ENCODE data around the gene RBM7.

Gene RBM7

GRCh38 chr11:114438303-114438702 is 37.8 kb downstream of the RBM7 start:
- Histone ChIP-seq H3K4me3 (ENCODE audit: low read depth in 1 of 2, low read length in 2 of 2) (peak overlapping the region in 1 of 2 donors; percentile 74), H3K36me3 (ENCODE audit: control insufficient read depth in 1 of 2, insufficient read depth in 2 of 2, low read length in 2 of 2) (peaks cover 0 to 9% of the 10 kb centered on the region in 2 donors), H3K27me3 (ENCODE audit: low read depth, low read length) (no peaks in the 10 kb centered on the region), H3K4me1 (ENCODE audit: control insufficient read depth in 1 of 2, insufficient read depth in 2 of 2, low read length in 2 of 2) (peaks cover 0 to 16% of the 10 kb centered on the region in 2 donors), H3K9me3 (ENCODE audit: control insufficient read depth in 1 of 2, low read length in 2 of 2) (no peaks in the 10 kb centered on the region), H3K27ac (ENCODE audit: low read length) (no peak overlapping the region)

- H3K27ac ChIP-seq (ENCODE audit: low read length): peak within 1 kb of the TSS; percentile 80
- H3K4me3 ChIP-seq (ENCODE audit: low read depth in 1 of 2, low read length in 2 of 2): peak within 1 kb of the TSS; percentile 74 to 95
- peaks cover 0 to 16% of the 10 kb centered on the region in 2 donors for H3K4me1 ChIP-seq (ENCODE audit: control insufficient read depth in 1 of 2, insufficient read depth in 2 of 2, low read length in 2 of 2)
- no peaks in the 10 kb centered on the region for H3K27me3 ChIP-seq (ENCODE audit: low read depth, low read length)
- H3K36me3 ChIP-seq (ENCODE audit: control insufficient read depth in 1 of 2, insufficient read depth in 2 of 2, low read length in 2 of 2): peaks cover 9% of the 10 kb centered on the region in 2 donors
- no peaks in the 10 kb centered on the region for H3K9me3 ChIP-seq (ENCODE audit: control insufficient read depth in 1 of 2, low read length in 2 of 2)
These were observed 39.0 kb downstream of the RBM7 start, which contains the start of gene REXO2 for GRCh38 chr11:114439229-114440120. Gene REXO2, plus strand, starts transcription at chr11:114439467. Its CDS starts 62 bp downstream, at chr11:114439529.

GRCh38 chr11:114440121-114440860 is 39.8 kb downstream of the RBM7 start:
- Histone ChIP-seq H3K4me3 (ENCODE audit: low read depth in 1 of 2, low read length in 2 of 2) (peak overlapping the region; percentile 74 to 95), H3K9me3 (ENCODE audit: control insufficient read depth in 1 of 2, low read length in 2 of 2) (no peaks in the 10 kb centered on the region), H3K36me3 (ENCODE audit: control insufficient read depth in 1 of 2, insufficient read depth in 2 of 2, low read length in 2 of 2) (peaks cover 9 to 12% of the 10 kb centered on the region in 2 donors), H3K4me1 (ENCODE audit: control insufficient read depth in 1 of 2, insufficient read depth in 2 of 2, low read length in 2 of 2) (peaks cover 0 to 16% of the 10 kb centered on the region in 2 donors), H3K27ac (ENCODE audit: low read length) (peak overlapping the region; percentile 80), H3K27me3 (ENCODE audit: low read depth, low read length) (no peaks in the 10 kb centered on the region)

- Histone ChIP-seq H3K36me3 (ENCODE audit: control insufficient read depth in 1 of 2, insufficient read depth in 2 of 2, low read length in 2 of 2) (peaks cover 13 to 16% of the 10 kb centered on the region in 2 donors), H3K27me3 (ENCODE audit: low read depth, low read length) (no peaks in the 10 kb centered on the region), H3K27ac (ENCODE audit: low read length) (no peak overlapping the region), H3K9me3 (ENCODE audit: control insufficient read depth in 1 of 2, low read length in 2 of 2) (no peaks in the 10 kb centered on the region), H3K4me1 (ENCODE audit: control insufficient read depth in 1 of 2, insufficient read depth in 2 of 2, low read length in 2 of 2) (peaks cover 0 to 16% of the 10 kb centered on the region in 2 donors), H3K4me3 (ENCODE audit: low read depth in 1 of 2, low read length in 2 of 2) (peak overlapping the region in 1 of 2 donors; percentile 95)
These were observed 40.7 kb downstream of the RBM7 start for GRCh38 chr11:114440971-114441763.

- no peak overlapping the region for H3K4me3 ChIP-seq (ENCODE audit: low read depth in 1 of 2, low read length in 2 of 2)
- peaks cover 0 to 16% of the 10 kb centered on the region in 2 donors for H3K4me1 ChIP-seq (ENCODE audit: control insufficient read depth in 1 of 2, insufficient read depth in 2 of 2, low read length in 2 of 2)
- no peaks in the 10 kb centered on the region for H3K27me3 ChIP-seq (ENCODE audit: low read depth, low read length)
- peaks cover 16 to 18% of the 10 kb centered on the region in 2 donors for H3K36me3 ChIP-seq (ENCODE audit: control insufficient read depth in 1 of 2, insufficient read depth in 2 of 2, low read length in 2 of 2)
- no peak overlapping the region for H3K27ac ChIP-seq (ENCODE audit: low read length)
- H3K9me3 ChIP-seq (ENCODE audit: control insufficient read depth in 1 of 2, low read length in 2 of 2): no peaks in the 10 kb centered on the region
These were observed 41.5 kb downstream of the RBM7 start for GRCh38 chr11:114441921-114442320.

- Histone ChIP-seq H3K36me3 (ENCODE audit: control insufficient read depth in 1 of 2, insufficient read depth in 2 of 2, low read length in 2 of 2) (peaks cover 16 to 18% of the 10 kb centered on the region in 2 donors), H3K27me3 (ENCODE audit: low read depth, low read length) (no peaks in the 10 kb centered on the region), H3K4me3 (ENCODE audit: low read depth in 1 of 2, low read length in 2 of 2) (no peak overlapping the region)
These were observed 42.1 kb downstream of the RBM7 start for GRCh38 chr11:114442536-114442935.

GRCh38 chr11:114447444-114447843 is 47.0 kb downstream of the RBM7 start:
- H3K9me3 ChIP-seq (ENCODE audit: control insufficient read depth in 1 of 2, low read length in 2 of 2): no peaks in the 10 kb centered on the region
- H3K27me3 ChIP-seq (ENCODE audit: low read depth, low read length): no peaks in the 10 kb centered on the region
- no peak overlapping the region for H3K4me3 ChIP-seq (ENCODE audit: low read depth in 1 of 2, low read length in 2 of 2)
- no peak overlapping the region for H3K27ac ChIP-seq (ENCODE audit: low read length)
- H3K4me1 ChIP-seq (ENCODE audit: control insufficient read depth in 1 of 2, insufficient read depth in 2 of 2, low read length in 2 of 2): peaks cover 0 to 7% of the 10 kb centered on the region in 2 donors
- peaks cover 23 to 40% of the 10 kb centered on the region in 2 donors for H3K36me3 ChIP-seq (ENCODE audit: control insufficient read depth in 1 of 2, insufficient read depth in 2 of 2, low read length in 2 of 2)

More at GRCh38 chr11:114442536-114442935, 42.1 kb downstream of the RBM7 start:
- H3K9me3 ChIP-seq (ENCODE audit: control insufficient read depth in 1 of 2, low read length in 2 of 2): no peaks in the 10 kb centered on the region
- H3K4me1 ChIP-seq (ENCODE audit: control insufficient read depth in 1 of 2, insufficient read depth in 2 of 2, low read length in 2 of 2): peaks cover 0 to 16% of the 10 kb centered on the region in 2 donors
- no peak overlapping the region for H3K27ac ChIP-seq (ENCODE audit: low read length)

- no peaks in the 10 kb centered on the region for H3K27me3 ChIP-seq (ENCODE audit: low read depth, low read length)
- H3K4me1 ChIP-seq (ENCODE audit: control insufficient read depth in 1 of 2, insufficient read depth in 2 of 2, low read length in 2 of 2): peaks cover 0 to 7% of the 10 kb centered on the region in 2 donors
- H3K27ac ChIP-seq (ENCODE audit: low read length): no peak overlapping the region
- H3K36me3 ChIP-seq (ENCODE audit: control insufficient read depth in 1 of 2, insufficient read depth in 2 of 2, low read length in 2 of 2): peaks cover 23 to 44% of the 10 kb centered on the region in 2 donors
- no peaks in the 10 kb centered on the region for H3K9me3 ChIP-seq (ENCODE audit: control insufficient read depth in 1 of 2, low read length in 2 of 2)
- H3K4me3 ChIP-seq (ENCODE audit: low read depth in 1 of 2, low read length in 2 of 2): no peak overlapping the region
These were observed 47.4 kb downstream of the RBM7 start for GRCh38 chr11:114447892-114448291.

GRCh38 chr11:114448749-114449482 is 48.5 kb downstream of the RBM7 start:
- no peak overlapping the region for H3K4me3 ChIP-seq (ENCODE audit: low read depth in 1 of 2, low read length in 2 of 2)
- no peaks in the 10 kb centered on the region for H3K27me3 ChIP-seq (ENCODE audit: low read depth, low read length)
- H3K27ac ChIP-seq (ENCODE audit: low read length): no peak overlapping the region
- peaks cover 29 to 43% of the 10 kb centered on the region in 2 donors for H3K36me3 ChIP-seq (ENCODE audit: control insufficient read depth in 1 of 2, insufficient read depth in 2 of 2, low read length in 2 of 2)
- peaks cover 0 to 7% of the 10 kb centered on the region in 2 donors for H3K4me1 ChIP-seq (ENCODE audit: control insufficient read depth in 1 of 2, insufficient read depth in 2 of 2, low read length in 2 of 2)
- H3K9me3 ChIP-seq (ENCODE audit: control insufficient read depth in 1 of 2, low read length in 2 of 2): no peaks in the 10 kb centered on the region

- Histone ChIP-seq H3K4me3 (ENCODE audit: low read depth in 1 of 2, low read length in 2 of 2) (no peak overlapping the region), H3K27ac (ENCODE audit: low read length) (no peak overlapping the region), H3K9me3 (ENCODE audit: control insufficient read depth in 1 of 2, low read length in 2 of 2) (no peaks in the 10 kb centered on the region), H3K4me1 (ENCODE audit: control insufficient read depth in 1 of 2, insufficient read depth in 2 of 2, low read length in 2 of 2) (peaks cover 0 to 7% of the 10 kb centered on the region in 2 donors), H3K36me3 (ENCODE audit: control insufficient read depth in 1 of 2, insufficient read depth in 2 of 2, low read length in 2 of 2) (peaks cover 28 to 38% of the 10 kb centered on the region in 2 donors), H3K27me3 (ENCODE audit: low read depth, low read length) (no peaks in the 10 kb centered on the region)
These were observed 49.4 kb downstream of the RBM7 start for GRCh38 chr11:114449845-114450244.

Data from muscle layer of duodenum (tissue), 2 donors.